ENCODE results near the gene PTPRT.
"Not testable (repeated sequence)": the region's sequence is repeated elsewhere in the genome, so short reads cannot be mapped to it uniquely, and the experiment has no call there.

The PTPRT gene

GRCh38 chr20:43187476-43188233, 2.1 kb downstream of the PTPRT start:
- DNase-seq (ENCODE audit: low read depth in 2 of 2) = peak; percentile 7 to 9

DNA sequence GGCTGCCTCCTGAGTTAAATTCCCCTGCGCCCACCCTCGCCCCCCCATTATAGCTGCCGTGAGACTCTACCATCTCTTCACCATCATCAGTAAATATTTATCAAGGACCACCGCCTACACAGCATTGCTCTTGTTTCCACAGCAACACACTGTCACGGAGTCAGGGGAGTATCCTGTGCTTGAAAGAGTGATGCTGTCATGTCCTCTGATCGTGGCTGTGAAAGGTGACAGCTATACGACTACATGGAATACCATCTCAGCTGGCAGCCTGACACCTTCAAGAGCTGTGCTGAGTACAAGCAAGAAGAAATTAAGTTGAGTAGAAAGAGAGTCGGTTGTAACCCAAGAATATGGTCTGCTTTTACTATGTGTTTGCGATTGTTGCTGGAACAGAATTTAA, 3.4 kb downstream of the PTPRT start:
- no peak for DNase-seq (ENCODE audit: low read depth in 2 of 2)

DNA sequence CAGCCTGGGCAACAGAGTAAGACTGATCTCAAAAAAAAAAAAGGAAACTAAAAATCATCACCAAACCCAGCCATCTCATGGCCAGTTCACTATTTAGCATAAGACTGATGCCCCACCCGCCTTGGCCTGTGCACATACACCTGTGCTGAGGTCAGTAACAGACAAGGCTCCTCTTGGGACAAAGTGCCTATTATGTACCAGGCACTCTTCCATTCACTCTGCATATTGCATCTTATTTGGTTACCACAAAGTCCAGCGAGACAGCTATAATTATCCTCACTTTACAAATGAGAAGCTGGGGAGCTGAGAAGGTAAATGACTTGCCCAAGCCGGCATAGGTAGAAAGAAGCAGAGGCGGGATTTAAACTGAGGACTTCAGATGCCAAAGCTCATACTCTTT, 3.8 kb downstream of the PTPRT start:
- no peak for DNase-seq (ENCODE audit: low read depth in 2 of 2)

GRCh38 chr20:43183536-43184070, 6.1 kb downstream of the PTPRT start:
- no peak for DNase-seq (ENCODE audit: low read depth in 2 of 2)

DNA sequence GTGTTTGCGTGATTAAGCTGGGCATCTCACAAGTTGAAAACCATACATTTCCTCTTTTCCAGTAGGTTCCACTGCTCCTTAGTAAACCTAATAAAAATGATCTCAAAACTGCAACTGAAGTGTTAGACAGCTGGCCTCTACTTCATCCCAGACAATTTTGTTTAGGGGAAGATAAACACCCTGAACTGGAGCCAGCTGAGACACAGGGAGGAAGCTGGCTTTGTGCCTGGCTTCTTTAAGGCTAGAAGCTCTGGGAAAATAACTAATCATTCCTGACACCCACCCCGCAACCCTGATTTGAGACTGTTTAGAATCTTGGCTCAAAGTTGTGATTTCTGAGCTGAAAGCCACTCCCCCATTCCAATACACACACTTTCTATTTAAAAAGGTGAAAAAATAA, 11.6 kb downstream of the PTPRT start:
- DNase-seq (ENCODE audit: low read depth in 2 of 2) = no peak

- no peak for DNase-seq (ENCODE audit: low read depth in 2 of 2)
Measured at GRCh38 chr20:43176726-43177125, 13.0 kb downstream of the PTPRT start.

- no peak for DNase-seq (ENCODE audit: low read depth in 2 of 2)
Measured at GRCh38 chr20:43171930-43172329, 17.8 kb downstream of the PTPRT start.

GRCh38 chr20:43170771-43171170, 18.9 kb downstream of the PTPRT start:
- no peak for DNase-seq (ENCODE audit: low read depth in 2 of 2)

- no peak for DNase-seq (ENCODE audit: low read depth in 2 of 2)
Measured at GRCh38 chr20:43167615-43168014, 22.1 kb downstream of the PTPRT start.

DNA sequence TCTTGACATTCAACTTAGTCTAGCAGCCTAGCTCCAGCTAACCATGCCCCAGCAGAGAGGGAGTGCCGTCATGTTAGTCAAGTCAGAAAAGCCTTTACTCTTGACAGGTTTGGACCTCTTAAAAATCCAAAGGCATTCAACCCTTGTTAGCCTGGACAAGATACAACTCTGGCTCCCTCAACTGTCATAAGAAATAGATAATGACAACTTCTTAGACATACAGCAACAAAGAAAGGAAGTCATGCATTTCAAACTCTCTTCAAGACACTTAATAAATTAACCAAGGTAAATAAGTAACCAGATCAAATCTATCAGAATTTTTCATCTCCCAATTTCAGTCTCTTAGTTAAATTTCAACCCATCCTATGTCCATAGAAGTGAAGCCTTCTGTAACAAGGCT, 22.7 kb downstream of the PTPRT start:
- no peak for DNase-seq (ENCODE audit: low read depth in 2 of 2)

- DNase-seq (ENCODE audit: low read depth in 2 of 2) = no peak
Measured at GRCh38 chr20:43165611-43166010, 24.1 kb downstream of the PTPRT start.

DNA sequence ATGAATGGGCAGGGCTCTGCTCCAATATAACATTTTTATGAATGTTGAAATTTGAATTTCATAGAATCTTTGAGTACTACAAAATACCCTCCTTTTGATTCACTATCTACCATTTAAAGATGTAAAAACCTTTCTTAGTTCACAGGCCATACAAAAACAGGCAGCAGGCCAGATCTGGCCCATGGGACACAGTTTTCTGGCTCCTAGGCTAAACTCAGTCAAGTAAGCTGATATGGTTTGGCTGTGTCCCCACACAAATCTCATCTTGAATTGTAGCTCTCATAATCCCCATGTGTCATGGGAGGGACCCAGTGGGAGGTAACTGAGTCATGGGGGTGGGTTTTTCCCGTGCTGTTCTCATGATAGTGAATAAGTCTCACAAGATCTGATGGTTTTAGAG, 25.0 kb downstream of the PTPRT start:
- DNase-seq (ENCODE audit: low read depth in 2 of 2) = not testable (repeated sequence)

DNA sequence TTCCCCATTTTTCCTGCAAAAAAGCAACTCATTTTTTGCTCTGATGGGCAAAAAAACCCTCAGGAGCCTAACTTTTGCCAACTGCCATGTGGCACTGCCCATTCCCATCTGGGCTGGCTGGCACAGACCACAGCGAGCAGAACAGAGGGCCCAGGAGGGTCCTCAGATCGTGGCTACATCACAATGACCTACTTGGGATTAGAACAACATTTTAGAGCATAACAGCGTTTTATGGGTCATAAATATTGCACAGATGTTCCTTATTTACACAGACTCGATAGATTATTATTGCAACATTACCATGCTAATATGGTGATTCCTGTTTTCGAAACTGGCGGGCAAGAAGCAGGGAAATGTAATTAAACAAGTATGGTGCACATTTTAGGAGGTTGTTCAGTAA, 28.0 kb downstream of the PTPRT start:
- no peak for DNase-seq (ENCODE audit: low read depth in 2 of 2)

DNA sequence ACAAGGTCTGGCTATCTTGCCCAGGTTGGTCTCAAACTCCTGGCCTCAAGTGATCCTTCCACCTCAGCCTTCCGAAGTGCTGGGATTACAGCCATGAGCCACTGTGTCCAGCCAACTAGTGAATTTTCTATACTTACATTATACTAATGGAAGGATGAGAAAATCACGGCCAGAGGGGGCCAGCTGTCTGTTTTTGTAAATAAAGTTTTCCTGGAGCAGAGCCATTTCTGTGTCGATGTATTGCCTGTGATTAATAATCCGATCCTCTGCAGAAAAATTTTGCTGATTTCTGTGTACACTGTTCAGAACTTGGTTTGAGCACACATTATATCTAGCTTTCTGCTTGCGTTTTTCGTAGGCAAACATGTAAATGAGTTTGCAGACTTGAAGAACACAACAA, 28.8 kb downstream of the PTPRT start:
- DNase-seq (ENCODE audit: low read depth in 2 of 2) = no peak

DNA sequence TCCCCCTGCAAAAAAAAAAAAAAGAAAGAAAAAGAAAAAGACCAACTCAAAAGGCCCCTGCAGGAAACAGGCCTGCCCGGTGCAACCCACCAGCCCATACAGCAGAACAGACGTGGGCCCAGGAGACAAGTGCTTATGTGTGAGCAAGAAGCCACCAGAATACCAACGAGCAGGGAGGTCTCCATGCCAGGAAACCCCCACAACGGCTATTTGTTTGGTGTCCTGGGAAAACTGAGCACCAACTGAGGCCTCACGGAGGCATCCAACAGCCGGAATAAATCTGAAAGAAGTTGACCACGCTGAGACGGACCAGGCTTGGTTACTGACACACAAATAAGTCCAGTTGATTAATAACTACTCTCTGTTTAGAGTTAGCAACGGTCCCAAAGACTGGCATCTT, 29.7 kb downstream of the PTPRT start:
- no peak for DNase-seq (ENCODE audit: low read depth in 2 of 2)

DNA sequence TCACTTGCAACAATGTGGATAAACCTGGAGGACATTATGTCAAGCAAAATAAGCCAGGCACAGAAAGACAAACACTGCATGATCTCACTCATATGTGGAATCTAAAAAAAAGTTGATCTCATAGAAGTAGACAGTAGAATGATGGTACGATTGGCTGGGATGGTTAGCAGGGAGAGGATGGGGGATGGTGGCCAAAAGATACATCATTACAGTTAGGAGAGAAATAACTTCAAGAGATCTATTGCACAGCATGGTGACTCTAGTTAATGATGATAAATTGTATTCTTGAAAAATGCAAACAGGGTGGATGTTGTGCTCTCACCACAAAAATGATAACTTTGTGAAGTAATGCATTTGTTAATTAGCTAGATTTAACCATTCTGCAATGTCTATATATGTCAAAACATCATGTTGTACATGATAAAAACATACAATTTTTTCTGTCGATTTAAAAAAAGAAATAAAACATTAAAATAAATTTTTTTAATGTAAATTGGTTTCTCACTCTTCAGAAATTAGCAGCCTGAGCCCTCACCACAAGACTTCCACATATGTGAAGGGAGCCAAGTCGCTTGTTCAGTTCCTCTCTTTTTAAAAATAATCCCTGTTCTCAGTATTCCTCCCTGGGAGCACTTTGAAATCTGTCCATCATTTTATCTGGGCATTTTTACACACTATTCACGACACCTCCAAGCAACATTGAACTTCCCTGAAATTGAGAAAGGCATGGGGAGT, 34.2 kb downstream of the PTPRT start:
- DNase-seq (ENCODE audit: low read depth in 2 of 2) = no peak

- no peak for DNase-seq (ENCODE audit: low read depth in 2 of 2)
Measured at GRCh38 chr20:43151901-43152300, 37.8 kb downstream of the PTPRT start.

GRCh38 chr20:43151256-43151655, 38.5 kb downstream of the PTPRT start:
- DNase-seq (ENCODE audit: low read depth in 2 of 2) = no peak

GRCh38 chr20:43140726-43141125, 49.0 kb downstream of the PTPRT start:
- no peak for DNase-seq (ENCODE audit: low read depth in 2 of 2)

DNA sequence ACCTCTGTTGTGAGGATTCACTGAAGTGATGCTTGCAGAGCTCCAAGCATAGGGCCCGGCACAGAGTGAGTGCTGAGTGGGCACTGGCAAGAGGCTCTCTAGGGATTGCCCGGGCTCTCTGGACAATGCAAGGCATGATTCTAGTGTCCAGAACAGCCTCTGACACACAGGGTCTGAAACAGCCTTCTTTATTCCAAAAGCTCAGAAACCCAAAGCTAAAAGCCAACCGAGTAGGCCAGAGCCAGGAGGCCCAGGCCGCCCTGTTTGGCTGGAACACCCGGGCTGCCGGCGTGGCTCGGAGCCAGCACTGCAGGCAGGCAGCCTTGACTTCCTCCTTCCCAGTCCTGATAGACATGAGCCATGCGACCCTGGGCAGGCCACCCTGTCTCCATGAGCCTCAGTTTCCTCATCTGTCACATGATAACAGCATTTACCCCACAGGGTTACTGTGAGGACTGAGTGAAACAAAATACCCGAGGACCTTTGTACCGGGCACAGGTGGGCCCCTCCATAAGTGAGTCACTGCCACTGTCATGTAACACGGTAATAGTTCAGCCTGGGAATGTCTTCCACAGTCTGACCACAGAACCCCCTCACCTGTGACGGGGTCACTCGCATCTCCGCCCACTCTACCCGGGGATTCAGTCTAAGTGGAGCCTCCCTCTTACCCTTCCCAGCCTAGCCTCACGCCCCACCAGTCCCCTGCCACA, 51.5 kb downstream of the PTPRT start:
- DNase-seq (ENCODE audit: low read depth in 2 of 2) = no peak

DNA sequence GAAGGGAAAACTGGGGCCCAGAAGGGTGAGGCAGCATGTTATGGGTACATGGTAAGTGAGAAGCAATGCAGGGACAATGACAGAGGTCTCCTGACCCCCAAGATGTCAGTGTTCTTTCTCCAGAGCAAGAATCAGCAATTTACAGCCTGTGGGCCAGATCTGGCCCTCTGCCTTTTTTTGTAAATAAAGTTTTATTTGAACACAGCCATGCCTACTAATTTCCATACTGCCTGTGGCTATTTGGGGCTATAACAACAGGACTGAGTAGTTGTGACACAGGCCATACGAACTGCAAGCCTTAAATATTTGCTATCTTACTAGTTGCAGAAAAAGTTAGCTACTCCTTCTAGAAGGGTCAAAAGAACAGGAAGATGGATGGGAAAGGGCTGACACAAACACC, 52.5 kb downstream of the PTPRT start:
- no peak for DNase-seq (ENCODE audit: low read depth in 2 of 2)

DNA sequence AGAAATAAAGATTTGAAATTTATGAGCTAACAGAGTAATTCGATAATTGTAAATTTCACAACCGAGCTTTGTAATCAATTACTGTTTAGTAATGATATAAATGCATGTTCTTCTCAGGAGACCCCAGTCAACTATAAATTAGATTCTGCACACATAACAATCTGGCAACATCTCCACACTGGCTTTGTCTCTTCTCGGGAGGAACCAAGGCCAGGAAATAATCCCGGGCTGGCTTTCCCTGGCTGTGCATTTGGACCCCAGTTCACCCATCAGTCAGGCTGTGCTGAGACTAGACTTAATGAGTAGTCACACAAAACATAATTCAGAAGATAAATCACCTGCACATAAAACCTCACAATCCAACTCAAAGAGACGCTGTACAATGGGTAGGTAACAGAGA, 65.5 kb downstream of the PTPRT start:
- no peak for DNase-seq (ENCODE audit: low read depth in 2 of 2)

DNA sequence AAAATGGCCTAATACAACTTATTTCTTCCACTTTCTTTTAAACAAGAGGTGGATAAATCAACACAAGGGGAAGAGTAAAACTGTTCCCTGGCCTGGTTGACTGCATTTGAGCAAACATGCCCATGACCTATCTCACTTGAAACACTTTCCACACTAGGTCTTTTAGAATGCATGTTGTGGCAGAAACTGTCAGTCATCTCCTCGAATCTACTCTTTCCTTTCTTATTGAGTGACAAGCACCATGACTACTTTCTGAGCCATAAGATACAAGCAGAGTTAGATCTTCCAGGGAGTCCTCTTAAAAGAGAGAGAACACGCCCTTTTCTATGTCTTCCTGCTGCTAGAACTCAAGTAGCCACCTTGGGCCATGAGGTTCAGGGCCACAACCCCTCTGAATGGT, 66.5 kb downstream of the PTPRT start:
- DNase-seq (ENCODE audit: low read depth in 2 of 2) = no peak

All from fibroblast of skin of left quadriceps (primary cell).